ENCODE measurements around the gene BMP6.

BMP6 gene

GRCh38 chr6:7692453-7692784 lies 33.5 kb upstream of the BMP6 start:
- Histone ChIP-seq H3K27me3 (ENCODE audit: insufficient read depth, low read length, poor library complexity) (no peaks in the 10 kb centered on the region), H3K18ac (ENCODE audit: low read length) (no peak overlapping the region), H3K4me1 (ENCODE audit: control insufficient read depth, low read depth, low read length) (peaks cover 1% of the 10 kb centered on the region), H4K5ac (ENCODE audit: low read length) (no peak overlapping the region), H3K36me3 (ENCODE audit: control insufficient read depth, insufficient read depth, low read length) (no peaks in the 10 kb centered on the region), H3K23ac (ENCODE audit: low read length) (no peak overlapping the region), H2AK5ac (ENCODE audit: low read length) (no peak overlapping the region), H3K27ac (ENCODE audit: low read depth, low read length) (no peak overlapping the region), H3K9ac (ENCODE audit: low read length) (no peak overlapping the region), H2BK15ac (replicated peaks; ENCODE audit: low read depth) (no peak overlapping the region), H4K8ac (ENCODE audit: low read depth, low read length) (no peak overlapping the region), H2BK120ac (ENCODE audit: low read depth, low read length) (no peak overlapping the region), H3K4me3 (ENCODE audit: low read length) (no peak overlapping the region), H3K79me1 (ENCODE audit: low read length) (no peaks in the 10 kb centered on the region), H2BK5ac (ENCODE audit: low read length) (no peak overlapping the region), H3K56ac (ENCODE audit: low read length) (no peak overlapping the region), H3K79me2 (ENCODE audit: control insufficient read depth, insufficient read depth, low read length) (no peaks in the 10 kb centered on the region), H3K4ac (ENCODE audit: low read depth, low read length) (no peak overlapping the region), H3K4me2 (ENCODE audit: low read length) (no peak overlapping the region)
- no peak for DNase-seq
- no CpG with 5 or more reads among the region's 3 CpGs for WGBS (ENCODE audit: extremely low coverage, insufficient coverage, low lambda C conversion rate)

GRCh38 chr6:7693827-7694226 lies 32.1 kb upstream of the BMP6 start:
- Histone ChIP-seq H3K4me3 (ENCODE audit: low read length) (no peak overlapping the region), H3K36me3 (ENCODE audit: control insufficient read depth, insufficient read depth, low read length) (no peaks in the 10 kb centered on the region), H2BK120ac (ENCODE audit: low read depth, low read length) (no peak overlapping the region), H3K4ac (ENCODE audit: low read depth, low read length) (no peak overlapping the region), H2BK5ac (ENCODE audit: low read length) (no peak overlapping the region), H3K79me1 (ENCODE audit: low read length) (no peaks in the 10 kb centered on the region), H4K8ac (ENCODE audit: low read depth, low read length) (no peak overlapping the region), H3K4me1 (ENCODE audit: control insufficient read depth, low read depth, low read length) (peaks cover 1% of the 10 kb centered on the region), H3K9ac (ENCODE audit: low read length) (no peak overlapping the region), H3K18ac (ENCODE audit: low read length) (no peak overlapping the region), H3K23ac (ENCODE audit: low read length) (no peak overlapping the region), H3K27me3 (ENCODE audit: insufficient read depth, low read length, poor library complexity) (no peaks in the 10 kb centered on the region), H3K79me2 (ENCODE audit: control insufficient read depth, insufficient read depth, low read length) (no peaks in the 10 kb centered on the region), H2BK15ac (replicated peaks; ENCODE audit: low read depth) (no peak overlapping the region), H3K56ac (ENCODE audit: low read length) (no peak overlapping the region), H3K4me2 (ENCODE audit: low read length) (no peak overlapping the region), H2AK5ac (ENCODE audit: low read length) (no peak overlapping the region), H4K5ac (ENCODE audit: low read length) (no peak overlapping the region), H3K27ac (ENCODE audit: low read depth, low read length) (no peak overlapping the region)
- no CpG with 5 or more reads among the region's 10 CpGs for WGBS (ENCODE audit: extremely low coverage, insufficient coverage, low lambda C conversion rate)
- DNase-seq = no peak

- H3K4me3 ChIP-seq (ENCODE audit: low read length) = no peak overlapping the region
- H3K4ac ChIP-seq (ENCODE audit: low read depth, low read length) = no peak overlapping the region
- no peak overlapping the region for H2BK15ac ChIP-seq (replicated peaks; ENCODE audit: low read depth)
- no peaks in the 10 kb centered on the region for H3K79me2 ChIP-seq (ENCODE audit: control insufficient read depth, insufficient read depth, low read length)
- no peak overlapping the region for H3K23ac ChIP-seq (ENCODE audit: low read length)
- no peak overlapping the region for H3K9ac ChIP-seq (ENCODE audit: low read length)
- H3K79me1 ChIP-seq (ENCODE audit: low read length) = no peaks in the 10 kb centered on the region
- H4K5ac ChIP-seq (ENCODE audit: low read length) = no peak overlapping the region
- no peak overlapping the region for H3K4me2 ChIP-seq (ENCODE audit: low read length)
- no peak overlapping the region for H4K8ac ChIP-seq (ENCODE audit: low read depth, low read length)
- H3K18ac ChIP-seq (ENCODE audit: low read length) = no peak overlapping the region
- H2BK120ac ChIP-seq (ENCODE audit: low read depth, low read length) = no peak overlapping the region
- no peak overlapping the region for H2AK5ac ChIP-seq (ENCODE audit: low read length)
- no peak for DNase-seq
- H3K27me3 ChIP-seq (ENCODE audit: insufficient read depth, low read length, poor library complexity) = no peaks in the 10 kb centered on the region
- H3K56ac ChIP-seq (ENCODE audit: low read length) = no peak overlapping the region
- no peaks in the 10 kb centered on the region for H3K36me3 ChIP-seq (ENCODE audit: control insufficient read depth, insufficient read depth, low read length)
- H3K4me1 ChIP-seq (ENCODE audit: control insufficient read depth, low read depth, low read length) = peaks cover 1% of the 10 kb centered on the region
- no peak overlapping the region for H3K27ac ChIP-seq (ENCODE audit: low read depth, low read length)
- H2BK5ac ChIP-seq (ENCODE audit: low read length) = no peak overlapping the region
- no CpG with 5 or more reads among the region's 8 CpGs for WGBS (ENCODE audit: extremely low coverage, insufficient coverage, low lambda C conversion rate)
These were observed 29.8 kb upstream of the BMP6 start for GRCh38 chr6:7696061-7696460.

- Histone ChIP-seq H3K79me2 (ENCODE audit: control insufficient read depth, insufficient read depth, low read length) (no peaks in the 10 kb centered on the region), H3K23ac (ENCODE audit: low read length) (no peak overlapping the region), H3K27me3 (ENCODE audit: insufficient read depth, low read length, poor library complexity) (no peaks in the 10 kb centered on the region), H4K8ac (ENCODE audit: low read depth, low read length) (no peak overlapping the region), H2AK5ac (ENCODE audit: low read length) (no peak overlapping the region), H3K4me1 (ENCODE audit: control insufficient read depth, low read depth, low read length) (no peaks in the 10 kb centered on the region), H2BK120ac (ENCODE audit: low read depth, low read length) (no peak overlapping the region), H2BK5ac (ENCODE audit: low read length) (no peak overlapping the region), H3K18ac (ENCODE audit: low read length) (no peak overlapping the region), H3K56ac (ENCODE audit: low read length) (no peak overlapping the region), H3K79me1 (ENCODE audit: low read length) (no peaks in the 10 kb centered on the region), H4K5ac (ENCODE audit: low read length) (no peak overlapping the region), H2BK15ac (replicated peaks; ENCODE audit: low read depth) (no peak overlapping the region), H3K4me2 (ENCODE audit: low read length) (no peak overlapping the region), H3K27ac (ENCODE audit: low read depth, low read length) (no peak overlapping the region), H3K4ac (ENCODE audit: low read depth, low read length) (no peak overlapping the region), H3K4me3 (ENCODE audit: low read length) (no peak overlapping the region), H3K9ac (ENCODE audit: low read length) (no peak overlapping the region), H3K36me3 (ENCODE audit: control insufficient read depth, insufficient read depth, low read length) (no peaks in the 10 kb centered on the region)
- DNase-seq = no peak
- no CpG with 5 or more reads among the region's 4 CpGs for WGBS (ENCODE audit: extremely low coverage, insufficient coverage, low lambda C conversion rate)
These were observed 28.5 kb upstream of the BMP6 start for GRCh38 chr6:7697432-7697819.

GRCh38 chr6:7697820-7698623 lies 27.9 kb upstream of the BMP6 start:
- Histone ChIP-seq H3K4me3 (ENCODE audit: low read length) (no peak overlapping the region), H3K9ac (ENCODE audit: low read length) (no peak overlapping the region), H3K4ac (ENCODE audit: low read depth, low read length) (no peak overlapping the region), H3K56ac (ENCODE audit: low read length) (no peak overlapping the region), H3K79me2 (ENCODE audit: control insufficient read depth, insufficient read depth, low read length) (no peaks in the 10 kb centered on the region), H3K27me3 (ENCODE audit: insufficient read depth, low read length, poor library complexity) (no peaks in the 10 kb centered on the region), H3K36me3 (ENCODE audit: control insufficient read depth, insufficient read depth, low read length) (no peaks in the 10 kb centered on the region), H2BK120ac (ENCODE audit: low read depth, low read length) (peak overlapping the region; percentile 21), H2BK15ac (replicated peaks; ENCODE audit: low read depth) (no peak overlapping the region), H3K4me1 (ENCODE audit: control insufficient read depth, low read depth, low read length) (no peaks in the 10 kb centered on the region), H3K4me2 (ENCODE audit: low read length) (no peak overlapping the region), H4K5ac (ENCODE audit: low read length) (no peak overlapping the region), H3K27ac (ENCODE audit: low read depth, low read length) (no peak overlapping the region), H4K8ac (ENCODE audit: low read depth, low read length) (no peak overlapping the region), H3K79me1 (ENCODE audit: low read length) (no peaks in the 10 kb centered on the region), H2AK5ac (ENCODE audit: low read length) (no peak overlapping the region), H3K18ac (ENCODE audit: low read length) (no peak overlapping the region), H2BK5ac (ENCODE audit: low read length) (no peak overlapping the region), H3K23ac (ENCODE audit: low read length) (no peak overlapping the region)
- WGBS (ENCODE audit: extremely low coverage, insufficient coverage, low lambda C conversion rate) = no CpG with 5 or more reads among the region's 12 CpGs
- peak; percentile 20 for DNase-seq
